GM12801 (cell line): ENCODE data around the gene MOB2.

Experiments used
- CTCF ChIP-seq: IDR thresholded peaks from one replicate; pipeline ENCODE4 v1.5.1; 2011; ENCODE audit warnings: control low read depth; ENCODE audit not compliant: insufficient read length; ENCODE audit errors: extremely low read depth

Gene MOB2

GRCh38 chr11:1499261-1499890 is 12.8 kb upstream of the MOB2 start:
- TF ChIP-seq CTCF = no peak

GRCh38 chr11:1498262-1498661 is 11.7 kb upstream of the MOB2 start:
- TF ChIP-seq CTCF = no peak

- no peak for TF ChIP-seq CTCF
These were observed 11.0 kb upstream of the MOB2 start for GRCh38 chr11:1497600-1497999.

GRCh38 chr11:1496761-1497095 is 10.1 kb upstream of the MOB2 start:
- no peak for TF ChIP-seq CTCF

- TF ChIP-seq CTCF = no peak
These were observed 9.6 kb upstream of the MOB2 start for GRCh38 chr11:1496091-1496760.

GRCh38 chr11:1494650-1495049 is 8.1 kb upstream of the MOB2 start:
- TF ChIP-seq CTCF = no peak

- no peak for TF ChIP-seq CTCF
These were observed 7.2 kb upstream of the MOB2 start for GRCh38 chr11:1493650-1494244.
